Measurements from ENCODE around the gene EIF4A2. TPM values are rescaled to one million over a fixed set of nuclear protein-coding genes. Genes with fewer than 3 reads are reported as not detected.
A peak's percentile ranks its signal among the peaks of the same experiment; 100 is the strongest.

Gene EIF4A2
- total and polyA plus RNA-seq, 2 of the 13 experiments (the other 11 are each of a cell fraction or from before 2014, with no cell fraction given), result 480 to 596 TPM

DNA sequence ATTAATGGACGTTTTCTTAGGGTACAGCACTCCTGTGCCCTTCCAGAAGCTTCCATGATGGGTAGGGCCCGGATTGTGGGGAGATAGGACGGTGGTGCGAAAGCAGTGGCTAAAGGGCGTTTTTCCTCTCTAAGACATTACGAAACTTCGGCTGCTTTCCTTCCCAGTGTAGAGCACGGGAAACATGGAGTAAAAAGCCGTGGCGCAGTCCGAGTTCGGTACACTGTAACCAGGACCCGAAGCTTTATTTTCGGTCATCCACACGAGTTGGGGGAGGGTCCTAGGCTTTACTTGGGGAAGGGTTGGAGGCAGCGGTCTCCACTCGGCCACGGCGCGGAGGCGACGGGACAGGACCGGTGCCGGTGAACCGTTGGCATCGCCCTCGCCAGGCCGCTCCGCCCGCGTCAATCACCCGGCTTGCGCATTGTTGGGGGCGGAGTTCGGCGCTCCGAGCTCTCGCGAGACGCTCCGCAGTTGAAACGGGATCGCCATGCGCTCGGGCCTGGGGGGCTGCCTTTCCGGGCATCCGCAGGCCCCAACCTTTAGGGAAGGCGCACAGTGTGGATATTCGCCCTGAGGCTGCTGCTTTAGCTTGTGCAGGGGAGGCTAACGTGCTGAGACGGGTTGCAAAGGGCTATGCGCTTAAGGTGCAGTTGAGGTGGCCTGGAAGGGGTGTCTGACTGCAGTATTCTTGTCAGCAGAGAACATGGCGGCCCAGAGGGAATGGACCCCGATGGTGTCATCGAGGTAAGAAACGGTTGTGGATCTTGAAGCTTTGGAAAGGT lies 546 bp downstream of the EIF4A2 start (continued):
- TF ChIP-seq MYPOP (CRISPR knock-in tag; IDR thresholded peaks at IDR 0.05) (no peak), POGZ (CRISPR knock-in tag; IDR thresholded peaks at IDR 0.05) (0 out of 2 replicates have a peak, but pooled peaks have one; percentile 27), TBX2 (CRISPR knock-in tag; IDR thresholded peaks at IDR 0.05; ENCODE audit: borderline replicate concordance) (peak; percentile 48; the same call in 1 of the 2 replicates), GABPB1 (CRISPR knock-in tag; IDR thresholded peaks at IDR 0.05) (peak; percentile 69), ASH2L (IDR thresholded peaks at IDR 0.05; ENCODE audit: insufficient read length, low read depth, low read length) (peak; percentile 67), BORCS8-MEF2B (CRISPR knock-in tag; IDR thresholded peaks at IDR 0.05) (peak; percentile 27; the same call in 1 of the 2 replicates), ELF1 (CRISPR knock-in tag; IDR thresholded peaks at IDR 0.05) (0 out of 2 replicates have a peak, but pooled peaks have one; percentile 9), MYNN (CRISPR knock-in tag; IDR thresholded peaks at IDR 0.05; ENCODE audit: low read depth) (no peak), ZNF564 (CRISPR knock-in tag; IDR thresholded peaks at IDR 0.05) (no peak), SP5 (CRISPR knock-in tag; IDR thresholded peaks at IDR 0.05; ENCODE audit: borderline replicate concordance, low read depth) (peak; percentile 77), RORA (CRISPR knock-in tag; IDR thresholded peaks at IDR 0.05) (no peak), REST (IDR thresholded peaks at IDR 0.05; ENCODE audit: borderline replicate concordance in 1 of 2, low read depth in 1 of 2, low read length in 2 of 2) (peak in 1 of 2 experiments; percentile 8; a peak in 1 of 4 replicates), FOXC1 (CRISPR knock-in tag; IDR thresholded peaks at IDR 0.05; ENCODE audit: borderline replicate concordance) (peak; percentile 45; the same call in 1 of the 2 replicates), RBFOX2 (IDR thresholded peaks at IDR 0.05; ENCODE audit: low read depth, low read length) (peak; percentile 99), RAD21 (CRISPR knock-in tag; IDR thresholded peaks at IDR 0.05) (peak; percentile 57; the same call in 1 of the 2 replicates), REPIN1 (CRISPR knock-in tag; IDR thresholded peaks at IDR 0.05; ENCODE audit: borderline replicate concordance, low read depth) (no peak), NRL (CRISPR knock-in tag; IDR thresholded peaks at IDR 0.05; ENCODE audit: borderline replicate concordance) (peak; percentile 70; the same call in 1 of the 2 replicates), ZNF574 (CRISPR knock-in tag; IDR thresholded peaks at IDR 0.05) (0 out of 2 replicates have a peak, but pooled peaks have one; percentile 10), ZNF350 (CRISPR knock-in tag; IDR thresholded peaks at IDR 0.05; ENCODE audit: borderline replicate concordance, low read depth) (peak; percentile 14; the same call in 1 of the 2 replicates), RBAK (CRISPR knock-in tag; IDR thresholded peaks at IDR 0.05) (no peak), PCBP2 (optimal IDR thresholded peaks at IDR 0.05; ENCODE audit: low read depth, low read length, poor library complexity, severe bottlenecking) (no peak)
